ENCODE results near the gene ELAVL4. TPM values are rescaled to one million over a fixed set of nuclear protein-coding genes. Genes with fewer than 3 reads are reported as not detected.

ELAVL4 gene
- total and polyA plus RNA-seq, 11 donors, result 0.08 to 0.37 (median 0.32) TPM; not detected in 8

GRCh38 chr1:50175719-50176639 is 67.3 kb downstream of the ELAVL4 start:
- DNase-seq (no peak), ATAC-seq (peak in 2 of 4 donors; percentile 49 to 68)
- Histone ChIP-seq H3K27ac (peak overlapping the region in 4 of 12 donors; percentile 42 to 71 (median 59)), H3K36me3 (no peaks in the 10 kb centered on the region), H3K9me3 (no peaks in the 10 kb centered on the region), H3K27me3 (no peaks in the 10 kb centered on the region), H3K4me1 (peaks cover 0 to 10% (median 3%) of the 10 kb centered on the region in 12 donors), H3K4me3 (peak overlapping the region in 2 of 12 donors; percentile 4 to 9)
- intact Hi-C loops (cut with DNase I), result no loop called here
- no peak for TF ChIP-seq POLR2A (IDR thresholded peaks at IDR 0.05)
- no peak for TF ChIP-seq CTCF (IDR thresholded peaks at IDR 0.05)
- 14 to 23% (median 18%) methylated on average over 7 of the region's 7 CpGs for WGBS, 4 donors

DNA sequence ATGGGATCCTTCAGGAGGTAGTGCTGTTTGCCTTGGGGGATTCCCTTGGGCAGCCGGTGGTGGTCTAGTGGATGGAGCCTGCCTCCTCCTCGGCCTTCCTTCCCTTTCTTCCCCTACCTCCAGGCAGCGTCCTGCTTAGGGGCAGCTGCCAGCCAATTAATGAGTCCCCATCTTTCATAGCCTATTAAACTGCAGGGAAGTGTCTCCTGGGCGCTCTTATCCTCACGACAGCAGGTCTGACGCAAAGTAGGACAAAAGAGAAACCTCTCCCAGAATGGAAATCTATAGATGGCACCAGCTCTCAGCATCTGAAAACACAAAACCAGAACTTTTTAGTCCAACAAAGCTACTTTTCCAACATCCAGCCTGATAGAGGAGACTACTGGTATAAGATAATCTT is 69.3 kb downstream of the ELAVL4 start:
- DNase-seq (no peak), ATAC-seq (no peak)
- WGBS, 4 donors, result 71 to 85% (median 81%) methylated on average over 6 of the region's 6 CpGs
- Histone ChIP-seq H3K4me3 (no peak overlapping the region), H3K36me3 (no peaks in the 10 kb centered on the region), H3K27ac (no peak overlapping the region), H3K9me3 (no peaks in the 10 kb centered on the region), H3K4me1 (peaks cover 0 to 16% (median 5%) of the 10 kb centered on the region in 12 donors), H3K27me3 (no peaks in the 10 kb centered on the region)
- intact Hi-C loops (cut with DNase I), result no loop called here
- TF ChIP-seq CTCF (IDR thresholded peaks at IDR 0.05) (no peak), POLR2A (IDR thresholded peaks at IDR 0.05) (no peak)

GRCh38 chr1:50179639-50180038 is 70.9 kb downstream of the ELAVL4 start:
- no peak for ATAC-seq

More at GRCh38 chr1:50179639-50180038, 70.9 kb downstream of the ELAVL4 start:
- DNase-seq, result no peak
- Histone ChIP-seq H3K36me3 (no peaks in the 10 kb centered on the region), H3K27me3 (no peaks in the 10 kb centered on the region), H3K9me3 (no peaks in the 10 kb centered on the region), H3K27ac (no peak overlapping the region), H3K4me1 (peaks cover 0 to 20% (median 6%) of the 10 kb centered on the region in 12 donors), H3K4me3 (no peak overlapping the region)
- no peak for TF ChIP-seq CTCF (IDR thresholded peaks at IDR 0.05)
- TF ChIP-seq POLR2A (IDR thresholded peaks at IDR 0.05), result no peak
- intact Hi-C loops (cut with DNase I), result no loop called here
- 39 to 58% (median 44%) methylated on average over 2 of the region's 2 CpGs for WGBS, 4 donors
